GM18505 (cell line): ENCODE results near the gene ATXN10.
"Not testable (repeated sequence)": the region's sequence is repeated elsewhere in the genome, so short reads cannot be mapped to it uniquely, and the experiment has no call there.

Source experiments
- ATAC-seq: cut with Tn5 transposase; IDR thresholded peaks from one replicate; pipeline ENCODE4 v1.9.1; 2021; ENCODE audit not compliant: unreplicated experiment
- POLR2A ChIP-seq: IDR thresholded peaks from 4 replicates; pipeline ENCODE4 v1.6.1; 2011; ENCODE audit warnings: borderline replicate concordance; ENCODE audit not compliant: insufficient read depth, insufficient read length; ENCODE audit errors: extremely low read depth

Gene ATXN10

GRCh38 chr22:45650721-45651120 is 20.9 kb upstream of the ATXN10 start:
- no peak for TF ChIP-seq POLR2A

GRCh38 chr22:45651931-45652528 is 19.6 kb upstream of the ATXN10 start:
- TF ChIP-seq POLR2A, result no peak
- no peak for ATAC-seq

More at GRCh38 chr22:45650721-45651120, 20.9 kb upstream of the ATXN10 start:
- no peak for ATAC-seq

GRCh38 chr22:45656577-45656976 is 15.1 kb upstream of the ATXN10 start:
- TF ChIP-seq POLR2A, result no peak

GRCh38 chr22:45657701-45658100 is 13.9 kb upstream of the ATXN10 start:
- no peak for ATAC-seq
- no peak for TF ChIP-seq POLR2A

More at GRCh38 chr22:45656577-45656976, 15.1 kb upstream of the ATXN10 start:
- ATAC-seq, result no peak

GRCh38 chr22:45664136-45664646 is 7.4 kb upstream of the ATXN10 start:
- ATAC-seq, result no peak
- no peak for TF ChIP-seq POLR2A

GRCh38 chr22:45667486-45667885 is 4.1 kb upstream of the ATXN10 start:
- TF ChIP-seq POLR2A, result no peak
- ATAC-seq, result no peak

GRCh38 chr22:45670363-45670762 is 1.3 kb upstream of the ATXN10 start:
- ATAC-seq, result not testable (repeated sequence)

- ATAC-seq, result no peak
- no peak for TF ChIP-seq POLR2A
Measured at GRCh38 chr22:45670981-45671782, 452 bp upstream of the ATXN10 start.

GRCh38 chr22:45672564-45673481 is 1.2 kb downstream of the ATXN10 start:
- ATAC-seq, result peak; percentile 17
- TF ChIP-seq POLR2A, result no peak

- TF ChIP-seq POLR2A, result no peak
- ATAC-seq, result no peak
Measured at GRCh38 chr22:45673482-45674175, 2.0 kb downstream of the ATXN10 start.

- TF ChIP-seq POLR2A, result no peak
- ATAC-seq, result no peak
Measured at GRCh38 chr22:45676024-45676423, 4.4 kb downstream of the ATXN10 start.

GRCh38 chr22:45677063-45677462 is 5.4 kb downstream of the ATXN10 start:
- ATAC-seq, result no peak
- TF ChIP-seq POLR2A, result no peak
